HepG2 (cell line): ENCODE measurements around the gene TPM1. TPM values are rescaled to one million over a fixed set of nuclear protein-coding genes. Genes with fewer than 3 reads are reported as not detected.

Experiments used
- AKAP8 ChIP-seq: sonication (generic); formaldehyde crosslinking; IDR thresholded peaks from 2 replicates; pipeline ENCODE4 v1.5.1; 2020; ENCODE audit warnings: mild to moderate bottlenecking, missing genetic modification reagents
- ARID5B ChIP-seq: IDR thresholded peaks from 2 replicates; pipeline ENCODE4 v1.4.0; 2020; ENCODE audit warnings: mild to moderate bottlenecking, missing genetic modification reagents
- ETV6 ChIP-seq: sonication (generic); formaldehyde crosslinking; conservative IDR thresholded peaks from 2 replicates; pipeline ENCODE4 v1.4.0; 2020; ENCODE audit warnings: missing genetic modification reagents
- FOXA3 ChIP-seq: IDR thresholded peaks from 2 replicates; pipeline ENCODE4 v1.6.1; 2016; ENCODE audit warnings: missing genetic modification reagents, missing compliant biosample characterization
- HHEX ChIP-seq: IDR thresholded peaks from 2 replicates; pipeline ENCODE4 v1.6.1; 2016; ENCODE audit warnings: control low read depth
- NCOA2 ChIP-seq: sonication (generic); formaldehyde crosslinking; IDR thresholded peaks from 2 replicates; pipeline ENCODE4 v1.8.0; 2022; ENCODE audit warnings: inconsistent platforms
- PAXIP1 ChIP-seq: sonication (generic); formaldehyde crosslinking; conservative IDR thresholded peaks from 2 replicates; pipeline ENCODE4 v1.4.0; 2020; ENCODE audit warnings: mild to moderate bottlenecking, missing genetic modification reagents, moderate library complexity
- TBL1XR1 ChIP-seq: fragments of 150-350 bp; IDR thresholded peaks from 2 replicates; pipeline ENCODE4 v1.6.1; 2014; ENCODE audit warnings: borderline replicate concordance, low read length; ENCODE audit not compliant: partially characterized antibody
- TEAD3 ChIP-seq: optimal IDR thresholded peaks from 2 replicates; pipeline ENCODE3; 2016; ENCODE audit warnings: borderline replicate concordance
- ZC3H13 ChIP-seq: sonication (generic); formaldehyde crosslinking; IDR thresholded peaks from 2 replicates; pipeline ENCODE4 v1.8.1; 2023; ENCODE audit warnings: mild to moderate bottlenecking, missing genetic modification reagents, moderate library complexity
- polyA plus RNA-seq, 8 experiments: library from polyadenylated mRNA; depleted of rRNA in 3 of 8; stranded (reverse) in 7 of 8; unstranded in 1 of 8; fragments of >200 nt; fragmentation: Illumina TruSeq in 4 of 8; extraction: Trizol in 4 of 8; gene quantifications; 2 replicates each; pipeline versions ENCODE4 v1.2.1 to v1.2.3, GENCODE V29; 2011 to 2016; ENCODE audit warnings: low read depth in 4 of 8, missing spikeins in 1 of 8, mixed read lengths in 1 of 8; ENCODE audit not compliant: insufficient read depth in 1 of 8
- total RNA-seq, 5 experiments: library from RNA; depleted of rRNA; stranded (reverse); fragments of >200 nt; fragmentation: Illumina TruSeq; extraction: Trizol; gene quantifications; 2 replicates each; pipeline ENCODE4 v1.2.3, GENCODE V29; 2016; ENCODE audit warnings: low read depth in 1 of 5
- TF ChIP-seq, protein P1 (sequence below): sonication (generic); formaldehyde crosslinking; IDR thresholded peaks from 2 replicates; pipeline ENCODE4 v1.8.0; 2022; ENCODE audit warnings: mild to moderate bottlenecking, missing genetic modification reagents; ENCODE audit not compliant: insufficient replicate concordance
- TF ChIP-seq, protein P2 (sequence below): sonication (generic); formaldehyde crosslinking; IDR thresholded peaks from 2 replicates; pipeline ENCODE4 v1.4.0; 2020; ENCODE audit warnings: missing genetic modification reagents, borderline replicate concordance

The TPM1 gene
- total and polyA plus RNA-seq, 2 of the 13 experiments (the other 11 are each of a cell fraction or from before 2014, with no cell fraction given): 98.9 to 109 TPM

- no peak for TF ChIP-seq AKAP8 (CRISPR knock-in tag)
- TF ChIP-seq PAXIP1: peak; percentile 63
- TF ChIP-seq, protein P1, sequence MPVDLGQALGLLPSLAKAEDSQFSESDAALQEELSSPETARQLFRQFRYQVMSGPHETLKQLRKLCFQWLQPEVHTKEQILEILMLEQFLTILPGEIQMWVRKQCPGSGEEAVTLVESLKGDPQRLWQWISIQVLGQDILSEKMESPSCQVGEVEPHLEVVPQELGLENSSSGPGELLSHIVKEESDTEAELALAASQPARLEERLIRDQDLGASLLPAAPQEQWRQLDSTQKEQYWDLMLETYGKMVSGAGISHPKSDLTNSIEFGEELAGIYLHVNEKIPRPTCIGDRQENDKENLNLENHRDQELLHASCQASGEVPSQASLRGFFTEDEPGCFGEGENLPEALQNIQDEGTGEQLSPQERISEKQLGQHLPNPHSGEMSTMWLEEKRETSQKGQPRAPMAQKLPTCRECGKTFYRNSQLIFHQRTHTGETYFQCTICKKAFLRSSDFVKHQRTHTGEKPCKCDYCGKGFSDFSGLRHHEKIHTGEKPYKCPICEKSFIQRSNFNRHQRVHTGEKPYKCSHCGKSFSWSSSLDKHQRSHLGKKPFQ (CRISPR knock-in tag): no peak
- TF ChIP-seq ARID5B (CRISPR knock-in tag): peak; percentile 53; the same call in 1 of the 2 replicates
- TF ChIP-seq HHEX (CRISPR knock-in tag): no peak
- TF ChIP-seq TBL1XR1: no peak
- TF ChIP-seq, protein P2, sequence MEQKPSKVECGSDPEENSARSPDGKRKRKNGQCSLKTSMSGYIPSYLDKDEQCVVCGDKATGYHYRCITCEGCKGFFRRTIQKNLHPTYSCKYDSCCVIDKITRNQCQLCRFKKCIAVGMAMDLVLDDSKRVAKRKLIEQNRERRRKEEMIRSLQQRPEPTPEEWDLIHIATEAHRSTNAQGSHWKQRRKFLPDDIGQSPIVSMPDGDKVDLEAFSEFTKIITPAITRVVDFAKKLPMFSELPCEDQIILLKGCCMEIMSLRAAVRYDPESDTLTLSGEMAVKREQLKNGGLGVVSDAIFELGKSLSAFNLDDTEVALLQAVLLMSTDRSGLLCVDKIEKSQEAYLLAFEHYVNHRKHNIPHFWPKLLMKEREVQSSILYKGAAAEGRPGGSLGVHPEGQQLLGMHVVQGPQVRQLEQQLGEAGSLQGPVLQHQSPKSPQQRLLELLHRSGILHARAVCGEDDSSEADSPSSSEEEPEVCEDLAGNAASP (CRISPR knock-in tag): peak; percentile 60; the same call in 1 of the 2 replicates
- TF ChIP-seq ZC3H13 (CRISPR knock-in tag): no peak
- TF ChIP-seq NCOA2 (CRISPR knock-in tag): peak; percentile 29; the same call in 1 of the 2 replicates
- peak; percentile 83 for TF ChIP-seq TEAD3
- 0 out of 2 replicates have a peak, but pooled peaks have one; percentile 14 for TF ChIP-seq FOXA3
- no peak for TF ChIP-seq ETV6 (CRISPR knock-in tag)
These were observed 22.4 kb upstream of the TPM1 start (continued) for GRCh38 chr15:63020128-63020527.
